RWPE2 (cell line): ENCODE data around the gene HSPA14.
A peak's percentile ranks its signal among the peaks of the same experiment; 100 is the strongest.

Experiments used
- ATAC-seq: fragments of 200-7000 bp; cut with Tn5 transposase; 3 replicates; pipeline ENCODE4 v1.9.1; 2021; ENCODE audit warnings: low read depth
- DNase-seq: peaks from one replicate; pipeline ENCODE4 v3.0.0-alpha.2; 2020; ENCODE audit warnings: low spot score
- H3K27ac ChIP-seq: fragments of 450-650 bp; 2 replicates; pipeline ENCODE4 v1.5.1; 2017; ENCODE audit warnings: mild to moderate bottlenecking; ENCODE audit not compliant: poor library complexity, severe bottlenecking
- H3K27me3 ChIP-seq: fragments of 250-450 bp; sonication (Bioruptor Pico); 2 replicates; pipeline ENCODE4 v1.5.1; 2021; ENCODE audit warnings: mild to moderate bottlenecking, moderate library complexity; ENCODE audit not compliant: insufficient read depth, poor library complexity, severe bottlenecking
- H3K36me3 ChIP-seq: fragments of 250-450 bp; sonication (Bioruptor Pico); 2 replicates; pipeline ENCODE4 v1.5.1; 2020; ENCODE audit warnings: low read depth, mild to moderate bottlenecking, moderate library complexity
- H3K4me1 ChIP-seq: fragments of 250-450 bp; sonication (Bioruptor Pico); 2 replicates; pipeline ENCODE4 v1.5.1; 2021; ENCODE audit warnings: mild to moderate bottlenecking, moderate library complexity; ENCODE audit not compliant: insufficient read depth, poor library complexity, severe bottlenecking
- H3K4me3 ChIP-seq: fragments of 250-450 bp; sonication (Bioruptor Pico); 2 replicates; pipeline ENCODE4 v1.5.1; 2021; ENCODE audit warnings: mild to moderate bottlenecking, moderate library complexity; ENCODE audit not compliant: severe bottlenecking
- H3K9me3 ChIP-seq: fragments of 250-450 bp; sonication (Bioruptor Pico); 2 replicates; pipeline ENCODE4 v1.5.1; 2021; ENCODE audit warnings: mild to moderate bottlenecking, moderate library complexity; ENCODE audit not compliant: severe bottlenecking
- CTCF ChIP-seq: fragments of 450-650 bp; IDR thresholded peaks from one replicate; pipeline ENCODE4 v1.5.1; 2017; ENCODE audit warnings: mild to moderate bottlenecking, moderate library complexity; ENCODE audit not compliant: poor library complexity, severe bottlenecking

The HSPA14 gene

DNA sequence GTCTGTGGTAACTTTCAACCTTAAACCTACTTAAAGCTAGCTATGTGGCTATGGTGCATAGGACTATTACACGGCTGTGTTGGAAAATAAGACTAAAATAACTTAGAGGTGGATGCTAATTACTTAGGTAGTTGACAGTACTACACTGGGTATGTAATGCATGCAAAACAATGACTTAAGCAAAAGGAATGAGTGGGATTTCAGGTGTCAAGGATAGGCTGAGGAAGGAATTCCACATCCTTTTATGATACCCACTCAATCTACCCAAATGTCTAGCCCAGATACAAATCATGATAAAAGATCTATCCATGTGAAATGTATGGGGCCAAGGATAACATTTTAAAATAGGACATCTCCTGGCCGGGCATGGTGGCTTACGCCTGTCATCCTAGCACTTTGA lies 14.1 kb upstream of the HSPA14 start:
- Histone ChIP-seq H3K36me3 (no peaks in the 10 kb centered on the region), H3K4me1 (peaks cover 12% of the 10 kb centered on the region), H3K9me3 (no peaks in the 10 kb centered on the region), H3K4me3 (no peak overlapping the region), H3K27me3 (no peaks in the 10 kb centered on the region), H3K27ac (no peak overlapping the region)
- no peak for TF ChIP-seq CTCF
- ATAC-seq (no peak), DNase-seq (no peak)

DNA sequence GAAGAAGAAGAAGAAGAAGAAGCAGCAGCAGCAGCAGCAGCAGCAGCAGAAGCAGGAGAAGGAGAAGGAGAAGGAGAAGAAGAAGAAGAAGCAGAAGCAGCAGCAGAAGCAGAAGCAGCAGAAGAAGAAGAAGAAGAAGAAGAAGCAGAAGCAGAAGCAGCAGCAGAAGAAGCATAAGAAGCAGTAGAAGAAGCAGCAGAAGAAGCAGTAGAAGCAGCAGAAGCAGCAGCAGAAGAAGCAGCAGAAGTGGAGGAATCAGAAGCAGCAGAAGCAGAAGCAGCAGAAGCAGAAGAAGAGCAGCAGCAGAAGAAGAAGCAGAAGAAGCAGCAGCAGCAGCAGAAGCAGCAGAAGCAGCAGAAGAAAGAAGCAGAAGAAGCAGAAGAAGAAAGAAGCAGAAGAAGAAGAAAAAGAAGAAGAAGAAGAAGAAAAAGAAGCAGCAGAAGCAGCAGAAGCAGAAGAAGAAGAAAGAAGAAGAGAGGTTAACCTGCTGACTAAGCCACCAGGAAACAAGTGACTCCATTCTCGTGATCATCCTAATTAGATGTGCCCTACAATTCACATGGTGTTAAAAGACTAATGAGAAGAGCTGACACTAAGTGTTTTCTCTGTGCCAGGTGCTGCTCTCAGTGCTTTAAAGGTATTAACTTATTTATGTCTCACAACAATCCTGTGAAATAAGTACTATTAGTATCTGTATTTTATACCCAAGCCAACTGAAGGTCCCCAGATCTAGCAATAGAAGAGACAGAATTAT lies 11.9 kb upstream of the HSPA14 start:
- ATAC-seq: no peak
- no peak for DNase-seq
- no peak for TF ChIP-seq CTCF
- H3K4me3 ChIP-seq: no peak overlapping the region
- H3K27me3 ChIP-seq: no peaks in the 10 kb centered on the region
- H3K36me3 ChIP-seq: no peaks in the 10 kb centered on the region
- H3K27ac ChIP-seq: no peak overlapping the region
- no peaks in the 10 kb centered on the region for H3K4me1 ChIP-seq
- H3K9me3 ChIP-seq: no peaks in the 10 kb centered on the region

GRCh38 chr10:14833106-14833505 lies 5.0 kb upstream of the HSPA14 start:
- peaks cover 4% of the 10 kb centered on the region for H3K4me1 ChIP-seq
- H3K27me3 ChIP-seq: no peaks in the 10 kb centered on the region
- DNase-seq (no peak), ATAC-seq (no peak)
- H3K9me3 ChIP-seq: no peaks in the 10 kb centered on the region
- H3K4me3 ChIP-seq: no peak overlapping the region
- H3K27ac ChIP-seq: no peak overlapping the region
- no peaks in the 10 kb centered on the region for H3K36me3 ChIP-seq
- no peak for TF ChIP-seq CTCF

DNA sequence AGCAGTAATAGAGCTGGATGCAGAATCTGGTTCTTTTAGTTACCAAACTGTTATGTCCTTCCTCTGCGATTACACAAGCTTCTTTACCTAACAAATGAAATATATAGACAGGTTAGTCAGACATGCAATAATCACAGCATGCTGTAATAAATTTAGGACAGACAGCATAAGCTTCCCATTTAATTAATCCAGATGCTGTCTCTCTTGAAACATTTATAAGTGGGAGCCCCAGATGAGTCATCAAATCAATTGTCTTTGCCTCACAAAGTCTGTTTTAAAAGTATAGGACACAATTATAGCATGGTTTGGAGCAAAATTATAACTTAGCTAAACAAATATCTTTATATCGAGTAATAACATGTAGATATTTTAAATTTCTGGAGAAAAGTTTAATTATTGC lies 1.9 kb upstream of the HSPA14 start:
- TF ChIP-seq CTCF: no peak
- Histone ChIP-seq H3K4me1 (peaks cover 7% of the 10 kb centered on the region), H3K4me3 (no peak overlapping the region), H3K27ac (no peak overlapping the region), H3K27me3 (no peaks in the 10 kb centered on the region), H3K9me3 (no peaks in the 10 kb centered on the region), H3K36me3 (peaks cover 13% of the 10 kb centered on the region)
- no peak for ATAC-seq
- no peak for DNase-seq

GRCh38 chr10:14837003-14837756 lies 926 bp upstream of the HSPA14 start:
- Histone ChIP-seq H3K27me3 (no peaks in the 10 kb centered on the region), H3K9me3 (no peaks in the 10 kb centered on the region), H3K4me1 (peaks cover 7% of the 10 kb centered on the region), H3K27ac (peak overlapping the region; percentile 62), H3K4me3 (peak overlapping the region; percentile 85), H3K36me3 (peaks cover 23% of the 10 kb centered on the region)
- ATAC-seq (no peak), DNase-seq (no peak)
- TF ChIP-seq CTCF: no peak
